ENCODE results near the gene KRTAP10-9. TPM values are rescaled to one million over a fixed set of nuclear protein-coding genes. Genes with fewer than 3 reads are reported as not detected.
"Not testable (repeated sequence)": the region's sequence is repeated elsewhere in the genome, so short reads cannot be mapped to it uniquely, and the experiment has no call there.

KRTAP10-9 gene
- total RNA-seq, 1 experiment from 2014 or later: not detected

GRCh38 chr21:44593598-44594405, 33.1 kb upstream of the KRTAP10-9 start:
- in situ Hi-C loops (cut with HindIII; ENCODE audit: low pct_unique_long_range_greater_than_20kb, low sequenced_read_pairs): no loop called here

GRCh38 chr21:44594406-44594916, 32.4 kb upstream of the KRTAP10-9 start:
- no peak for DNase-seq (ENCODE audit: low read depth)
- in situ Hi-C loops (cut with HindIII; ENCODE audit: low pct_unique_long_range_greater_than_20kb, low sequenced_read_pairs): no loop called here

More at GRCh38 chr21:44593598-44594405, 33.1 kb upstream of the KRTAP10-9 start:
- DNase-seq (ENCODE audit: low read depth): no peak

GRCh38 chr21:44595524-44595923, 31.4 kb upstream of the KRTAP10-9 start:
- no peak for DNase-seq (ENCODE audit: low read depth)
- in situ Hi-C loops (cut with HindIII; ENCODE audit: low pct_unique_long_range_greater_than_20kb, low sequenced_read_pairs): no loop called here

- in situ Hi-C loops (cut with HindIII; ENCODE audit: low pct_unique_long_range_greater_than_20kb, low sequenced_read_pairs): no loop called here
- peak; percentile 54 for DNase-seq (ENCODE audit: low read depth)
These were observed 30.7 kb upstream of the KRTAP10-9 start for GRCh38 chr21:44596068-44596725.

- in situ Hi-C loops (cut with HindIII; ENCODE audit: low pct_unique_long_range_greater_than_20kb, low sequenced_read_pairs): no loop called here
- DNase-seq (ENCODE audit: low read depth): no peak
These were observed 28.8 kb upstream of the KRTAP10-9 start for GRCh38 chr21:44598061-44598460.

GRCh38 chr21:44599264-44600029, 27.4 kb upstream of the KRTAP10-9 start:
- in situ Hi-C loops (cut with HindIII; ENCODE audit: low pct_unique_long_range_greater_than_20kb, low sequenced_read_pairs): no loop called here
- no peak for DNase-seq (ENCODE audit: low read depth)

GRCh38 chr21:44600118-44600978, 26.5 kb upstream of the KRTAP10-9 start, which contains the start of gene KRTAP10-7:
KRTAP10-7 (plus strand) TSS chr21:44600597; CDS start chr21:44600622, 25 bp downstream.
- in situ Hi-C loops (cut with HindIII; ENCODE audit: low pct_unique_long_range_greater_than_20kb, low sequenced_read_pairs); DNase-seq (ENCODE audit: low read depth): not testable (repeated sequence)

- DNase-seq (ENCODE audit: low read depth); in situ Hi-C loops (cut with HindIII; ENCODE audit: low pct_unique_long_range_greater_than_20kb, low sequenced_read_pairs): not testable (repeated sequence)
These were observed 25.8 kb upstream of the KRTAP10-9 start for GRCh38 chr21:44601091-44601490.

- in situ Hi-C loops (cut with HindIII; ENCODE audit: low pct_unique_long_range_greater_than_20kb, low sequenced_read_pairs): no loop called here
- DNase-seq (ENCODE audit: low read depth): no peak
These were observed 25.1 kb upstream of the KRTAP10-9 start for GRCh38 chr21:44601596-44602462.

GRCh38 chr21:44602463-44602850, 24.4 kb upstream of the KRTAP10-9 start:
- no peak for DNase-seq (ENCODE audit: low read depth)
- in situ Hi-C loops (cut with HindIII; ENCODE audit: low pct_unique_long_range_greater_than_20kb, low sequenced_read_pairs): no loop called here

GRCh38 chr21:44603109-44603875, 23.6 kb upstream of the KRTAP10-9 start:
- in situ Hi-C loops (cut with HindIII; ENCODE audit: low pct_unique_long_range_greater_than_20kb, low sequenced_read_pairs): no loop called here
- DNase-seq (ENCODE audit: low read depth): no peak

GRCh38 chr21:44603911-44604310, 23.0 kb upstream of the KRTAP10-9 start:
- DNase-seq (ENCODE audit: low read depth): no peak

GRCh38 chr21:44606495-44606894, 20.4 kb upstream of the KRTAP10-9 start:
- in situ Hi-C loops (cut with HindIII; ENCODE audit: low pct_unique_long_range_greater_than_20kb, low sequenced_read_pairs): no loop called here

More at GRCh38 chr21:44603911-44604310, 23.0 kb upstream of the KRTAP10-9 start:
- in situ Hi-C loops (cut with HindIII; ENCODE audit: low pct_unique_long_range_greater_than_20kb, low sequenced_read_pairs): no loop called here

GRCh38 chr21:44609193-44609592, 17.7 kb upstream of the KRTAP10-9 start:
- in situ Hi-C loops (cut with HindIII; ENCODE audit: low pct_unique_long_range_greater_than_20kb, low sequenced_read_pairs): no loop called here
- DNase-seq (ENCODE audit: low read depth): no peak

More at GRCh38 chr21:44606495-44606894, 20.4 kb upstream of the KRTAP10-9 start:
- no peak for DNase-seq (ENCODE audit: low read depth)

GRCh38 chr21:44610157-44610843, 16.6 kb upstream of the KRTAP10-9 start:
- in situ Hi-C loops (cut with HindIII; ENCODE audit: low pct_unique_long_range_greater_than_20kb, low sequenced_read_pairs); DNase-seq (ENCODE audit: low read depth): not testable (repeated sequence)
